Ovary (tissue), 9 donors: Measurements from ENCODE around the gene NDUFA8. TPM values are rescaled to one million over a fixed set of nuclear protein-coding genes. Genes with fewer than 3 reads are reported as not detected.

Experiments used
- DNase-seq, 5 donors: peaks; one replicate each; pipeline ENCODE4 v3.0.0-alpha.2; 2019 to 2020
- H3K27ac ChIP-seq, 2 donors: fragments of 200-600 bp; one replicate each; pipeline versions ENCODE4 v1.5.1 to v1.8.0; 2019 to 2022
- H3K27me3 ChIP-seq: fragments of 200-600 bp; one replicate; pipeline ENCODE4 v1.8.0; 2022
- H3K36me3 ChIP-seq: fragments of 200-600 bp; sonication (generic); one replicate; pipeline ENCODE4 v1.5.1; 2019
- H3K4me1 ChIP-seq: one replicate; pipeline ENCODE4 v1.8.1; 2013; ENCODE audit warnings: mild to moderate bottlenecking, moderate library complexity; ENCODE audit not compliant: insufficient read depth
- H3K4me3 ChIP-seq: fragments of 200-600 bp; sonication (generic); one replicate; pipeline ENCODE4 v1.5.1; 2017
- H3K9me3 ChIP-seq, 2 donors: fragments of 200-600 bp in 1 of 2; sonication (generic) in 1 of 2; one replicate each; pipeline versions ENCODE4 v1.5.1 to v1.8.1; 2013 to 2019; ENCODE audit warnings: mild to moderate bottlenecking in 1 of 2, moderate library complexity in 1 of 2
- CTCF ChIP-seq, 3 donors: fragments of 450-650 bp in 2 of 3; fragments of 200-600 bp in 1 of 3; IDR thresholded peaks; one replicate each; pipeline versions ENCODE4 v1.5.1 to v1.8.0; 2016 to 2022; ENCODE audit warnings: antibody characterized with exemption in 3 of 3, mild to moderate bottlenecking in 1 of 3
- EP300 ChIP-seq: sonication (generic); formaldehyde crosslinking; IDR thresholded peaks from one replicate; pipeline ENCODE4 v1.6.1; 2017; ENCODE audit warnings: antibody characterized with exemption
- POLR2A ChIP-seq: fragments of 450-650 bp; IDR thresholded peaks from one replicate; pipeline ENCODE4 v1.6.1; 2017; ENCODE audit warnings: antibody characterized with exemption, mild to moderate bottlenecking, moderate library complexity
- WGBS, 3 donors: extraction: QIAGEN DNeasy Blood & Tissue Kit in 1 of 3; methylation state at CpG; one replicate each; pipeline versions ENCODE4 v1.1.5 to v1.1.7; 2013 to 2017; 5-methylcytosine and 5-hydroxymethylcytosine counted together
- intact Hi-C, 4 donors: fragments of 100-400 bp; cut with DNase I; formaldehyde crosslinking; loops; one replicate each; pipeline versions ENCODE4 v1.11.0 to v1.15.1; 2022 to 2023
- polyA plus RNA-seq, 2 donors: library from polyadenylated mRNA; stranded (reverse); fragments of 200-250 nt in 1 of 2; fragments of 350-450 nt in 1 of 2; fragmentation: Illumina TruSeq in 1 of 2; extraction: RNeasy Lipid Tissue Mini Kit (QIAGEN cat#74804) in 1 of 2; gene quantifications; one replicate each; pipeline ENCODE4 v1.2.3, GENCODE V29; 2013 to 2014
- total RNA-seq, 7 donors: library from RNA; depleted of rRNA in 2 of 7; stranded (reverse); fragments of >200 nt in 2 of 7; fragmentation: NEBNext Ultra II Directional in 3 of 7; extraction: Animal tissue kit (Norgen Biotek cat#: 25700) in 3 of 7; gene quantifications; one replicate each; pipeline versions ENCODE4 v1.1.0 to v1.2.4, GENCODE V29; 2016 to 2023
- donor health status: DM: no; HTN: no; CAD: no; lungs with moderate emphysema.
- donor health status: DM: no; HTN: no; CAD: no.
- donor health status: Bipolar disorder and iron deficiency.
- donor health status: DM: yes; HTN: yes; CAD: no.
- donor health status: DM: no; HTN: no; CAD: no.
- donor health status: DM: yes; HTN: yes; CAD: no.

The NDUFA8 gene
- total and polyA plus RNA-seq, 9 donors: 17.2 to 88.0 (median 32.6) TPM

GRCh38 chr9:122193651-122194050, 34.1 kb upstream of the NDUFA8 start:
- Histone ChIP-seq H3K4me3 (no peak overlapping the region), H3K9me3 (no peaks in the 10 kb centered on the region), H3K36me3 (no peaks in the 10 kb centered on the region), H3K27ac (no peak overlapping the region), H3K27me3 (no peaks in the 10 kb centered on the region), H3K4me1 (no peaks in the 10 kb centered on the region)
- WGBS, 3 donors: 58 to 73% (median 64%) methylated on average over 6 of the region's 6 CpGs
- intact Hi-C loops: no loop called here
- TF ChIP-seq POLR2A: no peak
- no peak for TF ChIP-seq CTCF (IDR thresholded peaks at IDR 0.05)
- TF ChIP-seq EP300: no peak
- no peak for DNase-seq

DNA sequence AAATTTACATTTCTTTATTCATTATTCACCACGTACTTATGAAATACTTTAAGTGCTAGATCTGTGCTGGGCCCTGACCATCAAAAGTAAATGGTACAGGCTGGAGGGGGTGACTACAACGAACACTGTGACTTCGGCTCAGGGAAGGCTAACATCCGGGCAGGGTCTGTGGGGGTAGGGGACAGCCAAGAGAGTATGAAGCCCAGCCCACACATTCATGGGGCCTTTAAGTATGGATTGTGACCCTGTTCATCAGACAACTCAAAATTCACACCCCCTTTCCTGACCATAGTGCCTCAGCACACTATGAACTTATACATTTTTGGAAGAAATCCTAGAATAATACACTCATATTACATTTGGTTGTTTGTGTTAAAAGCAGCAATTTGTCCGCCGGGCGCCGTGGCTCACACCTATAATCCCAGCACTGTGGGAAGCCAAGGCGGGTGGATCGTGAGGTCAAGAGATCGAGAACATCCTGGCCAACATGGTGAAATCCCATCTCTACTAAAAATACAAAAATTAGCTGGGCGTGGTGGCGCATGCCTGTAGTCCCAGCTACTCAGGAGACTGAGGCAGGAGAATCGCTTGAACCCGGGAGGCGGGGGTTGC, 33.4 kb upstream of the NDUFA8 start:
- no peaks in the 10 kb centered on the region for H3K27me3 ChIP-seq
- no peak overlapping the region for H3K27ac ChIP-seq
- no peaks in the 10 kb centered on the region for H3K9me3 ChIP-seq
- no peaks in the 10 kb centered on the region for H3K36me3 ChIP-seq
- no peak for DNase-seq
- no peak for TF ChIP-seq POLR2A
- TF ChIP-seq CTCF (IDR thresholded peaks at IDR 0.05): no peak
- TF ChIP-seq EP300: no peak
- H3K4me3 ChIP-seq: no peak overlapping the region
- intact Hi-C loops: no loop called here
- WGBS, 3 donors: 79 to 83% (median 80%) methylated on average over 16 of the region's 16 CpGs
- H3K4me1 ChIP-seq: no peaks in the 10 kb centered on the region

DNA sequence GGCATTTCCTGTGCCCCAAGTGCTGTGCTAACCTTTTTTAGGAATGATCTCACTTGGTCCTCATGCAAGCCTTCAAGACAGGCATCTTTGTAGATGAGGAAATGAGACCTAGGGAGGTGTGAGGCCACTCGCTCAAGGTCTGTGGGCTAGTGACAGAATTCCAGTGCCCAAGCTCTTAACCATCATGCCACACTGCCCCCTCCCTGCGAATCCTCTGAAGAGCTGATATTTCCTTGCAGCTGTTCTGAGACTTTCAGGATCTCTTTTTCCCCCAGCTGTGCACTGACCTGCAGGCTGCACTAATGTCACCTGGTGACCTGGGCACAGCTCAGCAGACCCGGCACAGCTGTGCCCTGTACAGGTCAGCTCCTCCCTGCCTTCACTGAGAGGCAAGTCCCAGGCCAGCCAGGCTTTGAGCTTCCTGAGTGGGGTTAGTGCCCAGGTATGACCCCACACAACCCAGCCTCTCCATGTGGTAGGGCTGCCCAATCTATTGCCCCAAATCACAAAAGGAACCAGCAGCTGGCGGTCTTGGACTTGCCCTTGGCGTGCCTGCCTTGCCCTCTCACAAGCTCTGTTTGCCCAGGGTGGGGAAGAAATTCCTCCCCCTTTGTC, 32.8 kb upstream of the NDUFA8 start:
- WGBS, 3 donors: 83 to 90% (median 85%) methylated on average over 5 of the region's 5 CpGs
- intact Hi-C loops: no loop called here
- Histone ChIP-seq H3K27me3 (no peaks in the 10 kb centered on the region), H3K27ac (no peak overlapping the region), H3K36me3 (no peaks in the 10 kb centered on the region), H3K4me1 (no peaks in the 10 kb centered on the region), H3K9me3 (no peaks in the 10 kb centered on the region), H3K4me3 (no peak overlapping the region)
- no peak for DNase-seq
- TF ChIP-seq POLR2A: no peak
- no peak for TF ChIP-seq EP300
- TF ChIP-seq CTCF (IDR thresholded peaks at IDR 0.05): no peak

DNA sequence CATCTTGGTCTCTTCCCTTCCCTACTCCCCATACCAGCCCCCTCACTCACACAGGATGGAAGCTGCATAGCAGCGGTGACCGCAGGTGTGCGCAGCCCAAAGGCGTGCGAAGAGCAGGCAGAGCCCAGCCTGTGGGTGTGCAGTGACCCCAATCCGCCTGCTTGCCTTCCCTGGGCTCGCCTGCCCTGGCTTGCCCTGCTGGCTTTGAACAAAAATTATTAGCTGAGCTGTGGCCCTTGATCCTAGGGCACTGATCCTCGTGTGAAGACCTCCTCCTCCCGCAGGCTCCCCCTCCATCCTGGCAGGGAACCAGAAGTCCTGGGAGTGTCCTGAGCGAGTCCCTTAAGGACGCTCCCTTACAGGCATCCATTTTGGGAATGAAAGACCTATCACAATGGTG, 32.0 kb upstream of the NDUFA8 start:
- no peaks in the 10 kb centered on the region for H3K9me3 ChIP-seq
- H3K4me1 ChIP-seq: no peaks in the 10 kb centered on the region
- no peaks in the 10 kb centered on the region for H3K36me3 ChIP-seq
- intact Hi-C loops: no loop called here
- DNase-seq: no peak
- 39 to 42% (median 42%) methylated on average over 10 to 11 of the region's 11 CpGs for WGBS, 3 donors
- no peak for TF ChIP-seq POLR2A
- no peak for TF ChIP-seq EP300
- no peak for TF ChIP-seq CTCF (IDR thresholded peaks at IDR 0.05)
- H3K27me3 ChIP-seq: no peaks in the 10 kb centered on the region
- no peak overlapping the region for H3K27ac ChIP-seq
- H3K4me3 ChIP-seq: no peak overlapping the region
